HepG2 (cell line): ENCODE data around the gene CPT1A. TPM values are rescaled to one million over a fixed set of nuclear protein-coding genes. Genes with fewer than 3 reads are reported as not detected.

ENCODE experiments used
- ATAC-seq: fragments of 200-7000 bp; cut with Tn5 transposase; 3 replicates; pipeline ENCODE4 v1.9.1; 2020; ENCODE audit warnings: mild to moderate bottlenecking, moderate library complexity
- BruUV-seq: library from RNA; stranded (reverse); fragments of 400-500 nt; replicated peaks from 2 replicates; lab custom pipeline; 2021; lab: Mats Ljungman, UMichigan
- CTCF ChIA-PET: fragments of 300-600 bp; formaldehyde crosslinking; extraction: SDS; loops from one replicate; lab custom pipeline; 2021; ENCODE audit warnings: low total read pairs, inconsistent platforms, low intra/inter-chr PET ratio; lab: Yijun Ruan, JAX
- POLR2A ChIA-PET: fragments of 350-600 bp; sonication (Branson Sonifier 250); formaldehyde crosslinking; loops from one replicate; lab custom pipeline; 2020; ENCODE audit warnings: antibody characterized with exemption, inconsistent platforms; lab: Yijun Ruan, JAX
- DNase-seq: peaks from one replicate; pipeline ENCODE4 v3.0.0-alpha.2; 2015; ENCODE audit warnings: low spot score
- FAIRE-seq: peaks from 3 replicates; lab custom pipeline; 2011; peaks lifted over from hg19 to GRCh38; lab: Jason Lieb, UNC
- H2AFZ ChIP-seq: one replicate; pipeline ENCODE4 v1.6.1; 2011; ENCODE audit warnings: low read length, inconsistent platforms
- H3K27ac ChIP-seq: fragments of 300-600 bp; 3 replicates; pipeline ENCODE4 v1.8.0; 2011; ENCODE audit warnings: mixed run types, mild to moderate bottlenecking, mixed read lengths, low read length, inconsistent platforms; ENCODE audit not compliant: insufficient read depth; ENCODE audit errors: extremely low read length
- H3K27me3 ChIP-seq, 2 experiments: fragments of 200-600 bp in 1 of 2; 2 replicates in 1 of 2; 3 replicates in 1 of 2; pipeline versions ENCODE4 v1.6.0 to v1.8.0; 2011; ENCODE audit warnings: low read length in 2 of 2, mild to moderate bottlenecking in 2 of 2, moderate library complexity in 2 of 2, inconsistent platforms in 1 of 2; ENCODE audit not compliant: insufficient read depth in 2 of 2, control insufficient read depth in 1 of 2
- H3K36me3 ChIP-seq, 2 experiments: fragments of 200-600 bp in 1 of 2; replicated peaks in 1 of 2; 2 replicates in 1 of 2; 3 replicates in 1 of 2; pipeline versions ENCODE4 v1.5.1 to v1.8.0; 2011; ENCODE audit warnings: low read length in 2 of 2, inconsistent platforms in 1 of 2; ENCODE audit not compliant: insufficient read depth in 2 of 2, control insufficient read depth in 1 of 2
- H3K4me1 ChIP-seq: 2 replicates; pipeline ENCODE4 v1.5.1; 2012; ENCODE audit warnings: low read length, inconsistent platforms; ENCODE audit not compliant: insufficient read depth
- H3K4me2 ChIP-seq: 2 replicates; pipeline ENCODE4 v1.6.0; 2011; ENCODE audit warnings: low read depth, low read length, inconsistent platforms
- H3K4me3 ChIP-seq, 3 experiments: fragments of 200-600 bp in 1 of 3; sonication (generic), shearing (Covaris generic) in 1 of 3; replicated peaks in 1 of 3; 2 replicates each; pipeline ENCODE4 v1.5.1; 2011 to 2016; ENCODE audit warnings: low read length in 3 of 3, inconsistent platforms in 2 of 3, low read depth in 2 of 3, mild to moderate bottlenecking in 2 of 3, control low read depth in 1 of 3, mixed read lengths in 1 of 3; ENCODE audit not compliant: insufficient read depth in 1 of 3
- H3K79me2 ChIP-seq: one replicate; pipeline ENCODE4 v1.6.1; 2011; ENCODE audit warnings: low read length, inconsistent platforms; ENCODE audit not compliant: insufficient read depth
- H3K9ac ChIP-seq: 2 replicates; pipeline ENCODE4 v1.6.0; 2011; ENCODE audit warnings: mild to moderate bottlenecking, low read depth, low read length, inconsistent platforms; ENCODE audit not compliant: insufficient read depth
- H3K9me3 ChIP-seq: 2 replicates; pipeline ENCODE4 v1.5.1; 2012; ENCODE audit warnings: mild to moderate bottlenecking, low read length
- H4K20me1 ChIP-seq: 2 replicates; pipeline ENCODE4 v1.6.0; 2011; ENCODE audit warnings: inconsistent platforms, mild to moderate bottlenecking, low read length, moderate library complexity; ENCODE audit not compliant: insufficient read depth
- CBX1 ChIP-seq: IDR thresholded peaks from one replicate; pipeline ENCODE4 v1.6.1; 2016; ENCODE audit warnings: antibody characterized with exemption, low read depth
- CENPT ChIP-seq: sonication (generic); formaldehyde crosslinking; IDR thresholded peaks from 2 replicates; pipeline ENCODE4 v1.8.0; 2022; ENCODE audit warnings: low read depth, mild to moderate bottlenecking, moderate library complexity, missing genetic modification reagents
- HCFC1 ChIP-seq: fragments of 150-350 bp; IDR thresholded peaks from 2 replicates; pipeline ENCODE4 v1.6.1; 2014; ENCODE audit warnings: low read depth, low read length
- SNRNP70 ChIP-seq: fragments of 200-400 bp; formaldehyde crosslinking; IDR thresholded peaks from 2 replicates; pipeline ENCODE4 v1.6.1; 2017; ENCODE audit warnings: mild to moderate bottlenecking, low read depth, low read length, moderate library complexity
- ZBTB38 ChIP-seq: sonication (generic); formaldehyde crosslinking; IDR thresholded peaks from 2 replicates; pipeline ENCODE4 v1.5.1; 2020; ENCODE audit warnings: mild to moderate bottlenecking, missing genetic modification reagents
- ZMAT3 ChIP-seq: sonication (generic); formaldehyde crosslinking; conservative IDR thresholded peaks from 2 replicates; pipeline ENCODE4 v1.7.0; 2021; ENCODE audit warnings: missing genetic modification reagents
- ZNF101 ChIP-seq: sonication (generic); formaldehyde crosslinking; IDR thresholded peaks from 2 replicates; pipeline ENCODE4 v1.4.0; 2020; ENCODE audit warnings: mild to moderate bottlenecking, low read depth, missing genetic modification reagents, borderline replicate concordance
- ZNF850 ChIP-seq: sonication (generic); formaldehyde crosslinking; conservative IDR thresholded peaks from 2 replicates; pipeline ENCODE4 v1.9.0; 2021; ENCODE audit warnings: mild to moderate bottlenecking, missing genetic modification reagents
- ZNF879 ChIP-seq: sonication (generic); formaldehyde crosslinking; IDR thresholded peaks from 2 replicates; pipeline ENCODE4 v1.8.1; 2023; ENCODE audit warnings: missing genetic modification reagents
- ZSCAN9 ChIP-seq: IDR thresholded peaks from 2 replicates; pipeline ENCODE4 v1.6.1; 2016; ENCODE audit warnings: borderline replicate concordance
- WGBS: methylation state at CpG from one replicate; pipeline ENCODE4 v1.1.6; 2017; ENCODE audit warnings: low lambda C conversion rate; 5-methylcytosine and 5-hydroxymethylcytosine counted together
- in situ Hi-C: cut with HindIII; loops from 2 replicates; pipeline ENCODE4 v1.10.0; 2017; ENCODE audit warnings: low pct_unique_long_range_greater_than_20kb; ENCODE audit not compliant: extremely low pct_ligation_motif_present
- intact Hi-C: fragments of 100-400 bp; cut with micrococcal nuclease; formaldehyde crosslinking; loops from one replicate; pipeline ENCODE4 v1.10.0; 2022; ENCODE audit not compliant: unreplicated experiment
- polyA plus RNA-seq, 8 experiments: library from polyadenylated mRNA; depleted of rRNA in 3 of 8; stranded (reverse) in 7 of 8; unstranded in 1 of 8; fragments of >200 nt; fragmentation: Illumina TruSeq in 4 of 8; extraction: Trizol in 4 of 8; gene quantifications; 2 replicates each; pipeline versions ENCODE4 v1.2.1 to v1.2.3, GENCODE V29; 2011 to 2016; ENCODE audit warnings: low read depth in 4 of 8, missing spikeins in 1 of 8, mixed read lengths in 1 of 8; ENCODE audit not compliant: insufficient read depth in 1 of 8
- total RNA-seq, 5 experiments: library from RNA; depleted of rRNA; stranded (reverse); fragments of >200 nt; fragmentation: Illumina TruSeq; extraction: Trizol; gene quantifications; 2 replicates each; pipeline ENCODE4 v1.2.3, GENCODE V29; 2016; ENCODE audit warnings: low read depth in 1 of 5
- TF ChIP-seq, protein P1 (sequence below): sonication (generic); formaldehyde crosslinking; IDR thresholded peaks from 2 replicates; pipeline ENCODE4 v1.4.0; 2020; ENCODE audit warnings: mild to moderate bottlenecking, low read depth, missing genetic modification reagents
- TF ChIP-seq, protein P2 (sequence below): sonication (generic); formaldehyde crosslinking; IDR thresholded peaks from 2 replicates; pipeline ENCODE4 v1.4.0; 2020; ENCODE audit warnings: missing genetic modification reagents, mild to moderate bottlenecking, borderline replicate concordance
- TF ChIP-seq, protein P3 (sequence below): sonication (generic); formaldehyde crosslinking; IDR thresholded peaks from 2 replicates; pipeline ENCODE4 v1.8.0; 2022; ENCODE audit warnings: missing genetic modification reagents, mild to moderate bottlenecking, inconsistent platforms, borderline replicate concordance
- TF ChIP-seq, protein P4 (sequence below): sonication (generic); formaldehyde crosslinking; IDR thresholded peaks from 2 replicates; pipeline ENCODE4 v1.4.0; 2020; ENCODE audit warnings: missing genetic modification reagents, borderline replicate concordance

CPT1A gene
- total and polyA plus RNA-seq, 2 of the 13 experiments (the other 11 are each of a cell fraction or from before 2014, with no cell fraction given) = 7.0 to 7.1 TPM

DNA sequence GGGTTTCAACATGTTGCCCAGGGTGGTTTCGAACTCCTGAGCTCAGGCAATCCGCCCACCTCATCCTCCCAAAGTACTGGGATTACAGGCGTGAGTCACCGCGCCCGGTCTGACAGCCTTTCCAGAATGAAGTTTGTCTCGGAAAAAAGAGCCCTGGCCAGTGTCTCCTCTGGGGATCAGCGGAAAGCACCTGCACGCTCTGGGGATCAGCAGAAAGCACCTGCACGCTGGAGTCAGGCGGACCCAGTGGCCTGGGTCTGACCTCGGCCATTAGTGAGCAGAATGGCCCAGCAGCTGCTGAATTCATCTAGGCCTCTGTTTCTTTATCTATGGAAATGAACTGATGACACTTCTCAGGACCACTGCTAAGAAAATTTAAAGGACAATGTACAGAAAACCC, 79.9 kb downstream of the CPT1A start (continued):
- TF ChIP-seq, protein P1, sequence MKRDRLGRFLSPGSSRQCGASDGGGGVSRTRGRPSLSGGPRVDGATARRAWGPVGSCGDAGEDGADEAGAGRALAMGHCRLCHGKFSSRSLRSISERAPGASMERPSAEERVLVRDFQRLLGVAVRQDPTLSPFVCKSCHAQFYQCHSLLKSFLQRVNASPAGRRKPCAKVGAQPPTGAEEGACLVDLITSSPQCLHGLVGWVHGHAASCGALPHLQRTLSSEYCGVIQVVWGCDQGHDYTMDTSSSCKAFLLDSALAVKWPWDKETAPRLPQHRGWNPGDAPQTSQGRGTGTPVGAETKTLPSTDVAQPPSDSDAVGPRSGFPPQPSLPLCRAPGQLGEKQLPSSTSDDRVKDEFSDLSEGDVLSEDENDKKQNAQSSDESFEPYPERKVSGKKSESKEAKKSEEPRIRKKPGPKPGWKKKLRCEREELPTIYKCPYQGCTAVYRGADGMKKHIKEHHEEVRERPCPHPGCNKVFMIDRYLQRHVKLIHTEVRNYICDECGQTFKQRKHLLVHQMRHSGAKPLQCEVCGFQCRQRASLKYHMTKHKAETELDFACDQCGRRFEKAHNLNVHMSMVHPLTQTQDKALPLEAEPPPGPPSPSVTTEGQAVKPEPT = no peak

DNA sequence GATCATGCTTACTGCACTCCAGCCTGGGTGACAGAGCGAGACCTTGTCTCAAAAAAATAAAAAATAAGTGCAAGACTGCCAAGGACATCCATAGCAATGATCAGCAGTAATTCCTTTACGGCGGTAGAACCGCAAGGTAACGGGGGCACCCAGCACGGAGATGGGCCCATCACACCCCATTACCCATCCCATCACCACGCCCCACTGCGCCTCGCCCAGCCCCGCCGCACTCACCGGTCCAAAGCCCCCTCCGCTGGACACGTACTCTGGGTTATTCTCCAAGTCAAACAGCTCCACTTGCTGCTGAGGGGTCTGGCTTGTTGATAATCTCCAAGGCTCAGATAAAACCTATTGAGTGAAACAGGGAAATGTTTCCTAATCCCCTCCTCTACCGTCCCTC, 81.7 kb downstream of the CPT1A start:
- H3K27ac ChIP-seq = no peak overlapping the region
- peaks cover 0 to 3% of the 10 kb centered on the region in 2 experiments; a peak in 2 of 5 replicates for H3K36me3 ChIP-seq
- ChIA-PET CTCF (no interaction called here), POLR2A (no interaction called here)
- BruUV-seq = no TSS peak
- 89% methylated on average over 15 of the region's 15 CpGs for WGBS
- in situ Hi-C loops = no loop called here
- DNase-seq (no peak), ATAC-seq (no peak), FAIRE-seq (no peak)
- H2AFZ ChIP-seq = no peak overlapping the region
- no peaks in the 10 kb centered on the region for H3K79me2 ChIP-seq
- no peaks in the 10 kb centered on the region for H3K4me1 ChIP-seq
- H3K9me3 ChIP-seq = no peaks in the 10 kb centered on the region
- H3K4me3 ChIP-seq = no peak overlapping the region
- no peaks in the 10 kb centered on the region for H4K20me1 ChIP-seq
- H3K9ac ChIP-seq = no peak overlapping the region
- intact Hi-C loops = no loop called here
- H3K4me2 ChIP-seq = no peak overlapping the region
- H3K27me3 ChIP-seq = no peaks in the 10 kb centered on the region
- TF ChIP-seq HCFC1 (no peak), SNRNP70 (no peak), ZBTB38 (CRISPR knock-in tag) (no peak), ZNF101 (CRISPR knock-in tag) (no peak), CBX1 (no peak), ZNF879 (no peak), ZMAT3 (CRISPR knock-in tag) (no peak), ZNF850 (CRISPR knock-in tag) (no peak), ZSCAN9 (CRISPR knock-in tag) (no peak), CENPT (CRISPR knock-in tag) (no peak)
- TF ChIP-seq, protein P2, sequence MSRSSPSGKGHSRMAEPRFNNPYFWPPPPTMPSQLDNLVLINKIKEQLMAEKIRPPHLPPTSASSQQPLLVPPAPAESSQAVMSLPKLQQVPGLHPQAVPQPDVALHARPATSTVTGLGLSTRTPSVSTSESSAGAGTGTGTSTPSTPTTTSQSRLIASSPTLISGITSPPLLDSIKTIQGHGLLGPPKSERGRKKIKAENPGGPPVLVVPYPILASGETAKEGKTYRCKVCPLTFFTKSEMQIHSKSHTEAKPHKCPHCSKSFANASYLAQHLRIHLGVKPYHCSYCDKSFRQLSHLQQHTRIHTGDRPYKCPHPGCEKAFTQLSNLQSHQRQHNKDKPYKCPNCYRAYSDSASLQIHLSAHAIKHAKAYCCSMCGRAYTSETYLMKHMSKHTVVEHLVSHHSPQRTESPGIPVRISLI (CRISPR knock-in tag) = no peak
- TF ChIP-seq, protein P3, sequence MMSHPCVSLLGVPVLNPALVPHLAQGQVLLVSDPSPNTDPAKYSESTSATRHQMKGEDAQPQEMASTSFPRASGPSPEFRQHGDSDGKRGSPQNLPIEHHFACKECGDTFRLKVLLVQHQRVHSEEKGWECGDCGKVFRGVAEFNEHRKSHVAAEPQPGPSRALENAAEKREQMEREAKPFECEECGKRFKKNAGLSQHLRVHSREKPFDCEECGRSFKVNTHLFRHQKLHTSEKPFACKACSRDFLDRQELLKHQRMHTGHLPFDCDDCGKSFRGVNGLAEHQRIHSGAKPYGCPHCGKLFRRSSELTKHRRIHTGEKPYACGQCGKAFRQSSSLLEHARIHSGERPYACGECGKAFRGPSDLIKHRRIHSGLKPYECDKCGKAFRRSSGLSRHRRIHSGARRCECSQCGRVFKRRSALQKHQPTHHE (CRISPR knock-in tag) = no peak
- TF ChIP-seq, protein P4, sequence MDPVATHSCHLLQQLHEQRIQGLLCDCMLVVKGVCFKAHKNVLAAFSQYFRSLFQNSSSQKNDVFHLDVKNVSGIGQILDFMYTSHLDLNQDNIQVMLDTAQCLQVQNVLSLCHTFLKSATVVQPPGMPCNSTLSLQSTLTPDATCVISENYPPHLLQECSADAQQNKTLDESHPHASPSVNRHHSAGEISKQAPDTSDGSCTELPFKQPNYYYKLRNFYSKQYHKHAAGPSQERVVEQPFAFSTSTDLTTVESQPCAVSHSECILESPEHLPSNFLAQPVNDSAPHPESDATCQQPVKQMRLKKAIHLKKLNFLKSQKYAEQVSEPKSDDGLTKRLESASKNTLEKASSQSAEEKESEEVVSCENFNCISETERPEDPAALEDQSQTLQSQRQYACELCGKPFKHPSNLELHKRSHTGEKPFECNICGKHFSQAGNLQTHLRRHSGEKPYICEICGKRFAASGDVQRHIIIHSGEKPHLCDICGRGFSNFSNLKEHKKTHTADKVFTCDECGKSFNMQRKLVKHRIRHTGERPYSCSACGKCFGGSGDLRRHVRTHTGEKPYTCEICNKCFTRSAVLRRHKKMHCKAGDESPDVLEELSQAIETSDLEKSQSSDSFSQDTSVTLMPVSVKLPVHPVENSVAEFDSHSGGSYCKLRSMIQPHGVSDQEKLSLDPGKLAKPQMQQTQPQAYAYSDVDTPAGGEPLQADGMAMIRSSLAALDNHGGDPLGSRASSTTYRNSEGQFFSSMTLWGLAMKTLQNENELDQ = no peak
